Left kidney (tissue), 1 donor: ENCODE results near the gene RGS7. TPM values are rescaled to one million over a fixed set of nuclear protein-coding genes. Genes with fewer than 3 reads are reported as not detected.

Source experiments
- polyA plus RNA-seq: library from polyadenylated mRNA; unstranded; fragments of 120-200 nt; gene quantifications from one replicate; pipeline ENCODE4 v1.2.1, GENCODE V29; 2013; ENCODE audit not compliant: insufficient read length

RGS7 gene
- polyA plus RNA-seq, 1 donor = 6.7 TPM

Other genes with a start within 250 kb of the RGS7 start
- 112 TPM for gene FH, start 162.6 kb upstream of the RGS7 start, polyA plus RNA-seq
- 27.9 TPM for gene KMO, start 175.2 kb upstream of the RGS7 start, polyA plus RNA-seq